Duodenal mucosa (tissue), 2 donors: Measurements from ENCODE around the gene POU3F1.

ENCODE experiments used
- H3K27ac ChIP-seq: one replicate; pipeline ENCODE4 v1.7.0; 2013; ENCODE audit warnings: low read depth, low read length
- H3K27me3 ChIP-seq, 2 donors: one replicate each; pipeline ENCODE4 v1.7.0; 2013; ENCODE audit warnings: low read length in 2 of 2, control low read depth in 1 of 2; ENCODE audit not compliant: insufficient read depth in 2 of 2, control insufficient read depth in 1 of 2
- H3K36me3 ChIP-seq, 2 donors: one replicate each; pipeline ENCODE4 v1.7.0; 2013; ENCODE audit warnings: low read length in 2 of 2, control low read depth in 1 of 2; ENCODE audit not compliant: insufficient read depth in 2 of 2, control insufficient read depth in 1 of 2
- H3K4me1 ChIP-seq, 2 donors: one replicate each; pipeline ENCODE4 v1.7.0; 2013; ENCODE audit warnings: low read length in 2 of 2, control low read depth in 1 of 2; ENCODE audit not compliant: insufficient read depth in 2 of 2, control insufficient read depth in 1 of 2
- H3K4me3 ChIP-seq, 2 donors: one replicate each; pipeline ENCODE4 v1.7.0; 2013; ENCODE audit warnings: low read length in 2 of 2, low read depth in 1 of 2
- H3K9ac ChIP-seq, 2 donors: one replicate each; pipeline ENCODE4 v1.7.0; 2013; ENCODE audit warnings: low read length in 2 of 2, low read depth in 1 of 2
- H3K9me3 ChIP-seq, 2 donors: one replicate each; pipeline ENCODE4 v1.7.0; 2013; ENCODE audit warnings: low read length in 2 of 2, control low read depth in 1 of 2; ENCODE audit not compliant: control insufficient read depth in 1 of 2

Gene POU3F1

DNA sequence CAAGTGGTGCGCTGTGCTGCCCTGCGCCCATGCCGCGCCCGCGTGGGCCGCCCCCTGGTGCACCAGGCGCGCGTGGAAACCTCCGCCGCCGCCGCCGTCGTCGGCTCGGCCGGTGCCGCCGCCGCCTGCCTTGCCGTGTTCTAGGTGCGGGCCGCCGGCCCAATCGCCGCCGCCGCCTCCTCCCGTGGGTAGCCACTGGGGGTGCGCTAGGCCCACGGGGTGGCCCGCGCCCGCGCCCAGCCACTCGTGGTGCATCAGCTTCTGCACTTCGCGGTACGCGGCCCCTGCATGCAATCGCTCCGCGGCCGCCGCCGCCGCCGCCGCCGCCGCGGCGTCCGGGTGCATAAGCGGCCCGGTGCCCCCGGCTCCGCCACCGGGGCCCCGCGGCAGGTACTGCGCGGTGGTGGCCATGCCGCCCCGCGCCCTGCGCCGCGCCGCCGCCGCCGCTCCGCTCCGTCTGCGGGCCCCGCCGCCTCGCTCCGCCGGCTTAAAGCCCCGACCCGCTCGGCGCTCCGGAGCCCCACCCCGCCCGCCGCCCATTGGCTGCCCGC, at the start of gene POU3F1:
POU3F1 (minus strand) TSS at position 461 of the 551 bp plus-strand sequence; CDS start at position 411, 50 bp downstream.
- Histone ChIP-seq H3K27me3 (peaks cover 63 to 64% of the 10 kb centered on the region in 2 donors), H3K9ac (no peak within 1 kb of the TSS), H3K27ac (no peak within 1 kb of the TSS), H3K4me3 (peak within 1 kb of the TSS; percentile 47 to 62), H3K9me3 (no peaks in the 10 kb centered on the region), H3K4me1 (peaks cover 3 to 8% of the 10 kb centered on the region in 2 donors), H3K36me3 (no peaks in the 10 kb centered on the region)

DNA sequence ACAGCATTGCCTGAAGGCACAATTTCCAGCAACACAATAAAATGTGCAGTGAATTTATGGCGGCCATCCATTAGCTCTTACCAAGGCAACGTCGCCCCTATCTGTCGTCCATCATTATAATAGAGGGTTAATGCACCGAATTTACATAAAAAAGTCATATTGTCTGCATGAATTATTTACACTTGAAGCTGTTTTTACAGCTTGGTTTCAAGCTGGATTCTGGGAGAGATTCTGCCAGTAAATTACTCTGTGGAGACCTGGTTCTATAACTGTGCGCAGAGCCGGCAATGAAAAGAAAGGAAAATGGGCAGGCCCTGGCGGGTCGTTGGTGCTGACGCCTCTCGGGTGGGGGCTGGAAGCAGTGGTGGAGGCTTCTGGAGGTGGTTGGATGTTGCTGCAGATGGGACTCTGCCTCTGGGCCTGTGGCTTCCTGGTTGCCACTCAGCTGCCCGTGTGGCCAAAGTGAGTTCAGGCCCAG, 48.9 kb upstream of the POU3F1 start:
- Histone ChIP-seq H3K9ac (no peak overlapping the region), H3K27ac (no peak overlapping the region), H3K9me3 (no peaks in the 10 kb centered on the region), H3K36me3 (no peaks in the 10 kb centered on the region), H3K4me1 (no peaks in the 10 kb centered on the region), H3K27me3 (no peaks in the 10 kb centered on the region), H3K4me3 (no peak overlapping the region)

DNA sequence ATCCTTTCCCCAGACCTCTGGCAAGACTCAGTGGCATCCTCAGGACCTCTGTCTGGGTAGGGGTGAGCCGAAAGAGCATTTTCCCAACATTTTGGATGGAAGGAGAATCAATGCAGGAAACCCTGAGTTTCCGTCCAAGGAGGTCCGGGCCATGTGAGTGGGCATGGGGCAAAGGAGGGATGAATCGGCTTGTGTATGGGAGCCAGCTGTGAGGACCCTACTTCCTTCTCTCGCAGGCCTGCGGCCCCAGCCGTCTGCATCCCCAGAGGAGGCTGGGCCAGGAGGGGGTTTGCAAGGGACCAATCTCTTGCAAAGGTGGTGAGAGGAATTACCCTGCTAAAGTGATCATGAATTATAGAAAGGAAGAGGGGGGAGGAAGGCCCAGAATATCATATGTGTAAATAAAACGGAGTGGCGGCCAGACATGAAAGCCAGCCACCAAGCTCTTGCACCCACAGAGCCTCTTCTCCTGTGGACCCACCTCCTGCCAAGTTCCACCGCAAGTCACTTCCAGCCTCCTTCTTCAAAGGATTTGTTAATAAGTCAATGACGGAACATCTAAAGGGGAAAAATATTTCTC, 48.2 kb upstream of the POU3F1 start:
- Histone ChIP-seq H3K9ac (no peak overlapping the region), H3K4me3 (no peak overlapping the region), H3K27ac (no peak overlapping the region), H3K4me1 (no peaks in the 10 kb centered on the region), H3K9me3 (no peaks in the 10 kb centered on the region), H3K36me3 (no peaks in the 10 kb centered on the region), H3K27me3 (no peaks in the 10 kb centered on the region)

DNA sequence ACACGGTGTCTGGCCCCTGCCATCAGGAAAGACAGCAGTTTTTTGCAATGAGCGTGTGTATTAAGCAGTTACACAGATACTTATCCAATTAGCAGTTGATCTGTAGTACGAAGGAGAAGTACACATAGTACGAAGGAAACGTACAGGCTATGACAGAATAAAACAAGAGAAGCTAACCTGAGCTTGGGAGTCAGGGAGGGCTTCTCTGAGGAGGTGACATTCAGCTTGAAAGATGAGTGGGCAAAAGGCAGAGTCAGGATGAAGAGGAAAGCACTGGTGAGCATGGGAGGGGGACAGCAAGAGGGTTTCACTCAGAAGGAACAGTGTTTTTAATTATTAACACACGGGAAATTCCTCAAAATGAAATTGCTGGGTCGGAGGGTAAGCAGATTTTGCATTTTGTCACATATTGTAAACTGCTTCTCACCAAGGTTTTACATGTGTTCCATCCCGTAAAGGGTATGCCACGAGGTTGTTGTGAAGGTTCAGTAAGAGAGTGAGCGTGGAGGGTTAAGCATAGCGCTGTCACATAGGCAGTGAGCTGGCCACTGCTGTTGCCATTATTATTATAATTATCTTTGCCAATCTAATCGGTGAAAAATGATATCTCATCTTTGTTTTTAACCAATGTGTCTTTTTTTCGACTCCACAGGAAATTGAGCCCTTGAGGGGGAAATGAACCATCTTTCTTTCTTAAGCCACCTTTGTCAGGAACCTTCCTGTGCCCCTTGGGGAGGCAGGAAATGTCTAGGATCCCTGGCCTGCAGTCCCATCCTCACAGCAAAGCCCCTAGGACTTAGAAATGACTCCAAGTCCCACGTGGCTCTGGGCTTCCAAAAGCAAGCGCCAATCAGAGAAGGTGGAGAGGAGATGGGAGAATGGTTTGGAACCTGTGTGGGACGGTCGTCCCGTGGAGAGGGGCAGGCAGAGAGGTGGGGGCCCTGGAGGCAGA, 47.3 kb upstream of the POU3F1 start:
- Histone ChIP-seq H3K9ac (no peak overlapping the region), H3K27ac (no peak overlapping the region), H3K27me3 (no peaks in the 10 kb centered on the region), H3K36me3 (no peaks in the 10 kb centered on the region), H3K4me1 (no peaks in the 10 kb centered on the region), H3K9me3 (no peaks in the 10 kb centered on the region), H3K4me3 (no peak overlapping the region)

DNA sequence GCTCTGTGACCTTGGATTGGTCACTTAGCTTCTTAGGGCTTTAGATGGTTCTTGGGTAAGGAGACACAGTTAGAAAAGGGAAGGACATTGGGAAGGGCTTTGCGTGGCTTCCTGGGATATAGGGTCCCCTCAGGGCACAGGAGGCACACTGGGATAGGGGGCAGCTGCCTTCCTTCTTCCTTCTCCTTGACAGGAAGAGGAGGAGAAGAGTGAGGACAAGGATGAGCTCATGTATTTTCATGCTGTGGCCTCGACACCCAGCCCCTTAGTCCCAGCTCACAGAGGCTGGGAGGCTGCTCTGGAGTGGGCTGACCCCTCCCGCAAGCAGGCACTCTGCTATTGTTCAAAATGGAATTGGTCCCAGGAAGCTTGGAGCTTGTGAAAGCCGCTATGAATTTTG, 45.7 kb upstream of the POU3F1 start:
- no peaks in the 10 kb centered on the region for H3K9me3 ChIP-seq
- peaks cover 0 to 3% of the 10 kb centered on the region in 2 donors for H3K4me1 ChIP-seq
- no peaks in the 10 kb centered on the region for H3K27me3 ChIP-seq
- H3K9ac ChIP-seq, result no peak overlapping the region
- H3K4me3 ChIP-seq, result no peak overlapping the region
- no peak overlapping the region for H3K27ac ChIP-seq
- H3K36me3 ChIP-seq, result no peaks in the 10 kb centered on the region

DNA sequence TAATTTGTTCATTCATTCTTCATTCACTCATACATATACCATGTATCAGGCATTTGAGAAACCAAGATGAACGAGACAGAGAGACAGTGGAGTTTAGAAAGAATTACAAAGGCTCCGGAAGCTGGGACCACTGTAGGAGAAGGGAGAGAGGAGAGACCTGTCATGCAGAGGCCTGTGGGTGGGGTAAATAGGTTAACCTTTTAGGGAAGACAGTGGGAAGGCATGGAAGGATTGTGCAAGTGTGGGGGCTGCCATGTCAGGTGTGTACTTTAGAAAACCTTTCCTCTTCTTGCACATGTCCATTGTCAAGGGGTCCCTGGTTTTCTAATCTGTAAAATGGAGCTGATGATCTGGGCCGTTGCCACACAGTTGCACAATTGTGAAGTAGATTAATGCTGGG, 44.2 kb upstream of the POU3F1 start:
- Histone ChIP-seq H3K9ac (no peak overlapping the region), H3K36me3 (no peaks in the 10 kb centered on the region), H3K4me1 (peaks cover 0 to 3% of the 10 kb centered on the region in 2 donors), H3K9me3 (no peaks in the 10 kb centered on the region), H3K4me3 (no peak overlapping the region), H3K27ac (no peak overlapping the region), H3K27me3 (no peaks in the 10 kb centered on the region)

DNA sequence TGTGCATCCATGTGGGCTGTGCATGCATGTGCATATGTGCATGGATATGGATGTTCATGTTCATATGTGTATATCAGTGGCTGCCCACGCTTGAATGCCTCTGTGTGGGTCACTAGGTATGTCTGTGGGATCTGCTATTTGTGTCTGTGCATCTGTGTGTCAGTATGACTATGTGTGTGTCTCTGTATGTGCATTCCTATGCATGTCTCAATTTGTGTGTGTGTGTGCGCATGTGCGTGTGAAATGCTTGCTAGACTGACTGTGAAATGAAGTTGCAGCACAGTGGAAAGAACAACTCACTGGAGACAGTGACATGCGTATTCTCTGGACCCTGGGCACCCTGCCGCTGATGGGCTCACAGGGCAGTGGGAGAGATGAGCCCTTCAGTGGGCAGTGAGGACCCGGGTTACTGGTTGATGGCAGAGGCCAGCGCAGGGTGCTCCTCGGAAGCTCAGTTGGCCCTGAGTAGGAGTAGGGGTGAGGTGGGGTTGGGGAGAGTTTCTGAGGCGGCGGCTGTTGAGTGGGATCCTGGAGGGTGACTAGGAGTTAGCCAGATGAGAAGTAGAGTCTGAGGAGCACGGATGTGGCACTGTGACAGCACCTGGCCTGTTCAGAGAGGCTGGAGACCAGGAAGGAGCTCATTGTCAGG, 43.2 kb upstream of the POU3F1 start:
- H3K4me1 ChIP-seq, result peaks cover 0 to 3% of the 10 kb centered on the region in 2 donors
- H3K9ac ChIP-seq, result no peak overlapping the region
- H3K36me3 ChIP-seq, result no peaks in the 10 kb centered on the region
- no peaks in the 10 kb centered on the region for H3K27me3 ChIP-seq
- no peaks in the 10 kb centered on the region for H3K9me3 ChIP-seq
- H3K27ac ChIP-seq, result no peak overlapping the region
- H3K4me3 ChIP-seq, result no peak overlapping the region

DNA sequence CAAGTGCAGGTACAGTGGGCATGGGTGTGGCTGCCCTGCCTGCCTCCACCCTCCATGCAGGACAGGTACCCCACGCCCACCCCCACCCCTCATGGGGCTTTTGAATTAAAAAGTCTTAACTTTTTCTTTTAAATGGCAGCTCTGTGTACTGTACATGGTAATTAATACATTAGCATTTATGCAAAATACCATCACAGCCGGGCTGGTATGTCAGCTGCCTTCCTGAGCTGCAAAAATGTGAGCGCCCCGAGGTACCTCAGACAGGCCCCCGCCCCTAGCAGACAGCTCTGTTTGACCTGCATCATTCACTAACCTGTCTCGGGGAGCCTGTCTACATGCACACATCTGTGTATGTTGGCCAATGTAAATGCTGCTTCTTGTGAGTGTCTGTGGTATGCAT, 42.2 kb upstream of the POU3F1 start:
- H3K9ac ChIP-seq, result no peak overlapping the region
- H3K9me3 ChIP-seq, result no peaks in the 10 kb centered on the region
- H3K4me1 ChIP-seq, result peaks cover 0 to 3% of the 10 kb centered on the region in 2 donors
- no peaks in the 10 kb centered on the region for H3K36me3 ChIP-seq
- no peak overlapping the region for H3K27ac ChIP-seq
- H3K4me3 ChIP-seq, result no peak overlapping the region
- H3K27me3 ChIP-seq, result no peaks in the 10 kb centered on the region

DNA sequence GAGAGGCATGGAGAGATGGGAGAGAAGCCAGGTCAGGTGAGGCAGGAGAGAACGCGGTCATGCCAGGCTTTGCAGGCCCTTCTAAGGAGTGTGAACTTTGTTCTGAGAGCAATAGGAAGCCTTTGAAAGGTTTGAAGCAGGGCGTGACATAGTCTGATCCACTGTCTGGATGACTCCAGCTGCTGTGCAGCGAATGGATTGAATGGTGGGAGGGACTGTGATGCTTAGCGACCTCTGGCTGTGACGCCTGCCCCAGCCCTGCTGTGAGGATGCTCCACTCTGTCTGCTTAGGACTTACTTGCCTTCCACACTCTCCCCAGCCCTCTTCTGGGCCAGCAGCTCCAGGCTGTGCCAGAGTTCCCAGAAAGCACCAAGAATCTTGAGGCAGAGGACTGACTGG, 41.8 kb upstream of the POU3F1 start:
- H3K27me3 ChIP-seq, result no peaks in the 10 kb centered on the region
- no peak overlapping the region for H3K4me3 ChIP-seq
- H3K27ac ChIP-seq, result no peak overlapping the region
- H3K9ac ChIP-seq, result no peak overlapping the region
- H3K4me1 ChIP-seq, result peaks cover 0 to 3% of the 10 kb centered on the region in 2 donors
- no peaks in the 10 kb centered on the region for H3K36me3 ChIP-seq
- no peaks in the 10 kb centered on the region for H3K9me3 ChIP-seq

DNA sequence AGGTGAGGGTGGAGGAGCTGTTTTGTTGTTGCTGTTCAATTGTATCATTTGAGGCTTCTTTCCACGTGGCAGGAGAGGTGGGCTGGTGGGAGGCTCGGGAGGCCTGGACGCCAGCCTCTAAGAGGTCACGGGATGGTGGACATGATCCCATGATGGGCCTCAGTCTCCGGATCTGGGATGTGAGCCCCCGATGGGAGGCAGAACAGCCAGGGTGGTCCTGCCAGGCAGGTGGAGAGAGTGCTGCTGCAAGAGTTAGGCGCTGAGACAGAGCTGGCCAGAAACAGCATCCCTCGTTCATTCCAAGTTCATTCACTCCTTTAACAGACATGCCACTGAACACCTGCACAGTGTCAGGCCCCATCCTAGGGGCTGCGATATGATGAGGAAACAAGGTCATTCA, 41.1 kb upstream of the POU3F1 start:
- H3K27ac ChIP-seq, result no peak overlapping the region
- peaks cover 3% of the 10 kb centered on the region in 2 donors for H3K4me1 ChIP-seq
- no peak overlapping the region for H3K9ac ChIP-seq
- H3K27me3 ChIP-seq, result no peaks in the 10 kb centered on the region
- no peaks in the 10 kb centered on the region for H3K9me3 ChIP-seq
- no peaks in the 10 kb centered on the region for H3K36me3 ChIP-seq
- no peak overlapping the region for H3K4me3 ChIP-seq
